NOMO-1 (cell line): ENCODE results near the gene RUNX1.

Experiments
- DNase-seq, 2 experiments: peaks; one replicate each; lab custom pipeline; 2025; ENCODE audit not compliant: unreplicated experiment in 2 of 2; lab: John Stamatoyannopoulos, UW

RUNX1 gene

DNA sequence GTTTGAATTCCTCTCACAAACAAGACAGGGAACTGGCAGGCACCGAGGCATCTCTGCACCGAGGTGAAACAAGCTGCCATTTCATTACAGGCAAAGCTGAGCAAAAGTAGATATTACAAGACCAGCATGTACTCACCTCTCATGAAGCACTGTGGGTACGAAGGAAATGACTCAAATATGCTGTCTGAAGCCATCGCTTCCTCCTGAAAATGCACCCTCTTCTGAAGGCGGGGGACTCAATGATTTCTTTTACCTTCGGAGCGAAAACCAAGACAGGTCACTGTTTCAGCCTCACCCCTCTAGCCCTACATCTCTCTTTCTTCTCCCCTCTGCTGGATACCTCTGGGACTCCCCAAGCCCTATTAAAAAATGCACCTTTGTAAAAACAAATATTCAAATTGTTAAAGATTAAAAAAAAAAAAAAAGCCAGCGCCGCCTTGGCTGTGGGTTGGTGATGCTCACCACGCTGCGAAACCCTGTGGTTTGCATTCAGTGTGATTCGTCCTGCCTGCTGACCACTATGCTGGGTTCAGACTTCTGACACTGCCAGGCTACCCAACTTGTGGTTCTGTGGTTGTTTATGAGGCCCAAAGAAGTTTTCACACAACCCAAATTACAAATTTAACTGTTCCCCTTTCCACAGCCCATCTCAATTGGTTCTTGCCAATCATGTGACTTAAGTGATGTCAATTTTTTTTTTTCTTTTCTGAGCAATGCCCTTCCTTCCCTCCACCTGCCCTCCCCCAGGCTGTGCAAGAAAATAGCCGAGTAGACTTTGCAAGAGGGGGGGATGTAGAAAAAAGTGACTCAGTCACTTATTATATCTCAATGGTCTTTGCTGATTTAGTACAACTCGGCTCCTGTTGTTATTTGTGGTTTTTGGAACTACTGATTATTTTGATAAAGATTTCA lies at the start of gene RUNX1:
Gene RUNX1 (minus strand): TSS at position 597 of the 912 bp plus-strand sequence.
- peak; percentile 97 for DNase-seq

DNA sequence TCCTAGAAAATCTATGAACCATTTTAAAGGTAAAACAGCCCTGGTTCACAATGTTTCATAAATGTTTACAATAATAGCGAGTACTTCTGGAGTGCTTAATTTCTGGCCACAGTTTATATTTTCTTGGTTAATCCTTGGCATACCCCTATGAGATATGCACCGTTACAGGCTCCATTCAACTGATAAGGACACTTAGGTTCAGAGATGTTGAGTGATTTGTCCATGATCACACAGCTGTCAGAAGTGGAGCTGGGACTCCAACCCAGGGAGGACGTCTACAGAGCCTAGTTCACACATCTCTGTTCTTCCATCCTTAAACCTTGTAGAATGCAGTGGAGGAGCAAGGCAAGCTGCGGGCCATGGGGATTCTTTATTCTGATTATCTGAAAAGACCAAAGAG lies 48.4 kb upstream of the RUNX1 start:
- no peak for DNase-seq

GRCh38 chr21:35096959-35097358 lies 47.9 kb upstream of the RUNX1 start:
- DNase-seq: no peak

GRCh38 chr21:35095859-35096291 lies 46.8 kb upstream of the RUNX1 start:
- DNase-seq: no peak

DNA sequence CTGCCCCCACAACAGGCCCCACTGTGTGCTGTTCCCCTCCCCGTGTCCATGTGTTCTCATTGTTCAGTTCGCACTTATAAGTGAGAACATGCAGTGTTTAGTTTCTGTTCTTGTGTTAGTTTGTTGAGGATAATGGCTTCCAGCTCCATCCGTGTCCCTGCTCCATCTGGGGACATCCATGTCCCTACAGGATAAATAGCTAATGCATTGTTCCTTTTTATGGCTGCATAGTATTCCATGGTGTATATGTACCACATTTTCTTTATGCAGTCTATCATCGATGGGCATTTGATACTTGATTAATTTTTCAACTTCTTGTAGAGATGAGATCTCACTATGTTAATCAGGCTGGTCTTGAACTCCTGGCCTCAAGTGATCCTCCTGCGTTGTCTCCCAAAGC lies 44.4 kb upstream of the RUNX1 start:
- DNase-seq: no peak

- DNase-seq: no peak
Observed at GRCh38 chr21:35091496-35091895, 42.4 kb upstream of the RUNX1 start.

DNA sequence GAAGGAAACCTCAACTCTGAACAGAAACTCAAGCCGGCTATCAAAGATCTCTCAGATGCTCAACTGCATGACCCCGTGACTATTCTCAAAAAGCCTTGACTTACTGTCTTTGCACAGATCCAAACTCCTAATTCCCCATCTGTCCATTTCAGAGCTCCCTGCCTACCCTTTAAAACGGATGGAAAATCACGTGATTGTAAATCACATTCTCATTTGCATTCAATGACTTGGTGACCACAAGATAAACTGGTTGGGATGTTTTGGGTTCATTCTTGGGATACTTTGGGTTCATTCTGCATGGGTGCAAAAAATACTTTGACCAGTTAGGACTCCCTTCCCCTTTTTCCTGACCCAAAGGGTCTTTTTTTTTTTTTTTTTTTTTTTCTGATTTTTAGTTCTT lies 41.3 kb upstream of the RUNX1 start:
- DNase-seq: no peak

- DNase-seq: no peak
Observed at GRCh38 chr21:35088319-35088771, 39.2 kb upstream of the RUNX1 start.

DNA sequence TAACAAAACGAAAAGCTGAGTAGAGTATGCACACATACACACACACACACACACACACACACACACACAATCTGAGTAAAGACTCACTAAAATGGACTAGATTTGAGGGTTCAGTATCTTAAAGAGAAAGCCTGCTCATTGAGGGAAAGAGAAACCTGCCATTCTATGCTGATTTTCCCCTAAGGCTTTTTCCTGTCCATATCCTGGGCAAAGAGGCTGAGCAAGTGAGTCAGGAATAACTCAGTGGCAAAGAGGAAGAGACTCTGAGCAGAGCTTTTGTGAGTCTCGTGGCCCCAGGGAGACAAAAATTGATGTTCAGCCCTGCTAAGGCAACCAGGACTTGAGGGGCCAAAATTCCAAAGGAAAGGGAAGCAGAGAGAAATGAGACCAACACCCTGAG lies 37.3 kb upstream of the RUNX1 start:
- no peak for DNase-seq

DNA sequence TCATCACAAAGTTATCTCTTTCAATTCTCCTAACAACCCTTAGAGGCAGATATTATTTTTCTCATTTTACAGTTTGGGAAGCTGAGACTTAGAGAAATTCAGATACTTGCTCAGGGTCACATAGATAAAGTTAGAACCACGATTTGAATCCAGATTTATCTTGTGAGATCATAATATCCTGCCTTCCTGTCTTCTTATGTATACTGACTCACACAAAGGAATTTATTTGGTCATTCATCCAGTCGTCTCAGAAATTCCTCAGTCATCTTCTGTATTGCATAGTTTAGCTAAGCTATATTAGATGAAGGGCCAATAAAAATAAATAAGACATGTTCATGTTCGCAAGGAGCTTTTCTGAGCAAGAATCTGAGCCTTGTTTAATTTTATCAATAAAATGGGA lies 35.8 kb upstream of the RUNX1 start:
- no peak for DNase-seq

DNA sequence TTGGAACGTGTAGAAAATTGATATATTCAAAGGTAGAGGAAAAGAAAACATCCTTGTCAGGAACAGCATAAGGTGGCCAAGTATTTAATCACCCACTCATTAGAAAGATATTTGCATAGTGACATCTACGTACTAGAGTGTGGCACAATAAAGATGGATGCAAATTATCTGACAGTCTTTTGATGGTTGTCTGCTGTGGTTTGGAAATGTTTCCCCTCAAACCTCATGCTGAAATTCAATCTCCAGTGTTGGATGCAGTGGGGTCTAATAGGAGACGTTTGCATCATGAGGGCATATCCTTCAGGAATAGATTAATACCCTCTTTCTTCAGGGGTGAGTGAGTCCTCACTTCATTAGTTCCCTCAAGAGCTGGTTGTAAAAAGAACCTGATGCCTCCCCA lies 34.1 kb upstream of the RUNX1 start:
- DNase-seq: no peak

- DNase-seq: no peak
Observed at GRCh38 chr21:35081861-35082260, 32.8 kb upstream of the RUNX1 start.

- DNase-seq: no peak
Observed at GRCh38 chr21:35079181-35079580, 30.1 kb upstream of the RUNX1 start.

- DNase-seq: no peak
Observed at GRCh38 chr21:35077975-35078374, 28.9 kb upstream of the RUNX1 start.

DNA sequence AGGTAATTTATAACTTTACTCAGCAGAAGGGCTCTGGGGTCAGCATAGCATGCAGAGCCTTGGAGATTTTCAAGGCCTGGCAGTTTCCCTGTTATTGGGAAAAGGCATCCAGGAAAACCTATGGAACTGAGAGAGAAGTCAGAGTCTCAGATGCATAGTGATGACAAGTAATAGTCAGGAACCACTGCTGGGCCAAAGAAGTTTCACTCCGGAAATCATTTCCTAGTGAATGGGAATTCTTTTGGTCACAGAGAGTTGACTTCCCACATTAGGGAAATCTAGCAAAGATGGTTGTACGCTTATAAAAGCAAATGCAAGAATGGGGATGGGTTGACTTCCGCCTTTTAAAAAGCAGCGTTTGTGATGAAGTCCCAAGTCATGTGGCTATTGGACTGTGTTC lies 28.4 kb upstream of the RUNX1 start:
- no peak for DNase-seq

DNA sequence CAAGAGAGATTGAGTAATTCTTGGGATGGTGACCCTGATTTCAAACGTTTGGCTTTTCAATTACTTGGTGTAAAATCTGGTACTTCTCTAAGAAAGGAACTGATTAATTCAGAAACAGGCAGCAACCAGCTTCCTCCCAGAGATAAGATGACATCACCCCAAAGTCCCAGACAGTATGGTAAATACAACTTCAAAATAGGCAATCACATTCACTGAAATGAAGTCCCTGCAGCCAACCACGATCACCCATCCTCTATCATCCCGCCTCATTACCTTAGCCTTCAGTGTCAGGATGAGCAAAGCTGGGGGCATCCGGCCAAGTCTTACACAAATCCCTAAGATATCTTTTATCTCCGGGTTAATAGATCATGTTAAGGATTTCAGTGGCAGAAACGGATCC lies 26.4 kb upstream of the RUNX1 start:
- DNase-seq: no peak

DNA sequence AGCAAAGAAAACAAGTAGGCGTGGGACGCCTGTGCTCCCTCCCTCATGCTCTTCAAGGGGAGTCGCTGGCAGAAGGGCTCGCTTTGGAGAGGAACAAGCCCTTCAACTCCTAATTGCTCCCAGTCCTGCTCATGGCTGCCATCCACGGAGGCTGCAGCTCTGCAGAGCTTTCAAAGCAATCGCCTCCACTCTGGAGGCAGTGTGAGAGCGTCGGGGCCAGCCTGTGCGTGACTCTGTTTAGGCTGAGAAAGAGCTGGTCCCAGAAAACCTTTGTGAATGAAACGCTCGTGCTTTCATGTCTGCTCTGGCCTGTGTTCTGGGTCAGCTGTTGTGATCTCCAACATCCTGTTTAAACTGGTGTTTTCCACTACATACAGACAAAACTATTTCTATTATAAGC lies 23.9 kb upstream of the RUNX1 start:
- DNase-seq: no peak

GRCh38 chr21:35072557-35072956 lies 23.5 kb upstream of the RUNX1 start:
- no peak for DNase-seq

- DNase-seq: no peak
Observed at GRCh38 chr21:35071347-35071746, 22.2 kb upstream of the RUNX1 start.

DNA sequence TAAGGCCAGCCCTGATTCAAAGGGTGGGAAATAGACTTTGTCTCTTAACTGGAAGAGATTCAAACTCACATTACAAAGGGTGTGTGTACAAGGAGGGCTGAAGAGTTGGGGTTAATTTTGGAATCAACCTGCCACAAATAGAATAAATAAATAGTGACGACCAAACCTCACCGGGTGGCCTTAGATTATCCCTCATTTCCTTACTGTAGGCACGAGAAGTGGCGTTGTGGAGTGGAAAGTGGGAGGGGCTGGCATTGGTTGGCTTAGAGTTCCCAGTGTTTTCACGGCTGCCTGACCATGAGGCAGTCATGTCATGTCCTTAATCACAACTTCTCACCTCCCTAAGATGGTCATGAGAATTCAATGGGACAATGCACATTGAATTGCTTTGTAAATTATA lies 21.3 kb upstream of the RUNX1 start:
- DNase-seq: no peak

GRCh38 chr21:35066824-35067223 lies 17.7 kb upstream of the RUNX1 start:
- DNase-seq: no peak

DNA sequence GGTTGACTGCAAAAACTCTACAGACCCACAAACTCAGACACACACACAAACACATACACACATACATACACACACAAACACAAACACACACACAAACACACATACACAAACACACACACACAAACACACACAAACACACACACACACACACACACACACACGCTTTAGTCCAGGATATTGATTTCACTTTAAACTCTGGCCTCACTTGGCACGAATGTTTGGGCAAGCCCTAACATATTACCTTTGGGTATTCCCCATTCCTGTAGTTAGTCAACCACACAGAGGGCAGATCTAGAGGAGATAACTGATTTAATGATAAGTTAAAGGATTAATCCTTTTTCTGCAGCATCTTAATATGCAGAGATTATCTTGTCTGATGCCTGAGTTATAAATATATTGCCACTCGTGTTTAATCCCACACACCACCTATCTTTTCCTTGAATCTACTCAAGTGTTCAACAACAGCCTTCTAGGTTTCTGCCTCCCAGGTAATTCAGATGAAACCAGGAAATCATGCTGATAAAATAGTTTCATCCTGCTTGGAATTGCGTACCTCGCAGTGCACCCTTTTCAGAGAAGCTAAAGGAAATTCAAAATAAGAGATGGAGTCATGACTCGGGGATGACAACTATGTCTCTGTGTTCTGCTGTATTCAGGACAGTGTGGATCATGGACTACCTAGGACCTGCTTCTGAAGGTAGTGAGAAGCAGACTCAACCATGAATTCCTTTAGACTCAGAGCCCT lies 14.5 kb upstream of the RUNX1 start:
- DNase-seq: no peak
